HG02678 (cell line): ENCODE data around the gene PHC1.
"Not testable (repeated sequence)": the region's sequence is repeated elsewhere in the genome, so short reads cannot be mapped to it uniquely, and the experiment has no call there.

ENCODE experiments used
- ATAC-seq: cut with Tn5 transposase; IDR thresholded peaks from one replicate; pipeline ENCODE4 v1.9.1; 2021; ENCODE audit warnings: mild to moderate bottlenecking, moderate library complexity; ENCODE audit not compliant: unreplicated experiment

PHC1 gene

DNA sequence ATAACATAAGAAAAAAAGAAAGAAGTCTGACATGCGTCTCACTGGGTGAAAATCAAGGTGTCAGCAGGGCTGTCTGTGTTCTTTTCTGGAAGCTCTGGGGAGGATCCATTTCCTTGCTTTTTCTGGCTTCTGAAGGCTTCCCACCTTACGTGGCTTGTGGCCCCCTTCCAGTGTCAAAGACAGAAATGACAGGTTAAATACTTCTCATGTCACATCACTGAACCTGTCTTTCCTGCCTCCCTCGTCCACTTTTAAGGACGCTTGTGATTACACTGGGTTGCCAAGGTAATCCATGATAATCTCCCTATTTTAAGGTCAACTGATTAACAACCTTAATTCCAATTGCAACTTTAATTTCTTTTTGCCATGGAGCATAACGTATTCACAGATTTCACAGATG, 4.6 kb upstream of the PHC1 start:
- ATAC-seq = no peak

DNA sequence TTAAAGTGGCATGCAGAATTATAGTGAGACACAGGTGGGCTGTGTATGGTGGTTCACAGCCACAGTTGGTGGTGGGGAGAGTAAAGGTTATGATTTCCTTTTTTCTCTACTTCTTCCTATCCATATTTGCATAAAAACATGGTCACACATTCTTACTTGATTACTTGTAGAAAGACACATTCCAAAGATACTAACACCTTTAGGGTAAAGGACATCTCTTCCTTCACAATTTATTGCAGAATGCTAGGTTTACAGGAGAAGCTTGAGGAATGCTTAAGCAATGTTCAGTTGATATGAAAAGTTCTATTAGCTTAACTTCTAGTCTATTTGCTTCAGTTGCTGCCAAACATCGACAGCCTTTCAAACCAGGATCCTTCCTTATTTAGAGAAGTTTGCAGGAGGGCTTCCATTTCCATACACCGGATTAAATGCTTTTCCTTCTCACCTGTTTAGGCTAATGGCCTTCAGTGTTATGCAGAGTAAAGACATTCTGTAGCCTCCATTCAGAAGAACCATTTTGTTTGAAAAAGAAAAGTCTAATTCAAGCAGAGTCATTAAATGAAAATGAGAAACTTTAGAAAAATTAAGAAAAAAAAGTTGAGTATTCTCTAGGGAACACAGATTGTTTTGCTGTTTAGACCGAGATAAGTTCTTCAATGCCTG, 2.6 kb upstream of the PHC1 start:
- no peak for ATAC-seq

DNA sequence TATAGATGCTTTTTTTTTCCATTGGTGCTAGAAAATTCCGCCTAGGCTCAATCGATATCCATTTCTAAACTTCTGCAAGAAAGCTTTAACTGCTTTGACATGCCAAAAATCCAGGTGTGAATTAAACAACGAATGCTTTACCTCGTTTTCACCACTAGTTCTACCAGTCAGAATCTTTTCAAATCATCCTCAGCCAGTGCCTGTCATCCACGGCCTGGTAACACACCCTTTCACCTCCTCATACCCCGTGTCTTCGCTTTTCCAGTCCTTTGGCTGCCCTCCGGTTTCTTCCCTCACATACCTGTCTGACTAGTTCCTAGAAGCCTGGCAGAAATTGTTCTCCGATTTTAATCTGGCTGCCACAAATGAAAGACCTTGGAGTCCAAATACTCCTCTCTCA, 1.4 kb upstream of the PHC1 start:
- ATAC-seq = no peak

DNA sequence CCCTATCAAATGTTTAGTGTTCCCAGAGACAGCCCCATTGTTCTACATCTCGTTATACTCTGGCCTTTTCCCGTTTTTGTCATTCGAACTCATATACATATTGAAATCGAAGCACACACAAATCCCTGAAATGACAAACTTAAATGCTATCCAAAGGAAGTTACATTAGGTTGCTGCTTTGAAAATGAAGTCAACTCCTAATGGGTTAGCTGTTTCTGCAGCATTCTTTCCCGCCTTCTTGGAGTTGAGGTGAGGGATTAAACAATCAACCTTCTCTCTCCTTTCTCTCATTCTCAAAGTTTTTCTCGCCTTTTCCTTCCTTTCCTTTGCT, 642 bp upstream of the PHC1 start:
- no peak for ATAC-seq

DNA sequence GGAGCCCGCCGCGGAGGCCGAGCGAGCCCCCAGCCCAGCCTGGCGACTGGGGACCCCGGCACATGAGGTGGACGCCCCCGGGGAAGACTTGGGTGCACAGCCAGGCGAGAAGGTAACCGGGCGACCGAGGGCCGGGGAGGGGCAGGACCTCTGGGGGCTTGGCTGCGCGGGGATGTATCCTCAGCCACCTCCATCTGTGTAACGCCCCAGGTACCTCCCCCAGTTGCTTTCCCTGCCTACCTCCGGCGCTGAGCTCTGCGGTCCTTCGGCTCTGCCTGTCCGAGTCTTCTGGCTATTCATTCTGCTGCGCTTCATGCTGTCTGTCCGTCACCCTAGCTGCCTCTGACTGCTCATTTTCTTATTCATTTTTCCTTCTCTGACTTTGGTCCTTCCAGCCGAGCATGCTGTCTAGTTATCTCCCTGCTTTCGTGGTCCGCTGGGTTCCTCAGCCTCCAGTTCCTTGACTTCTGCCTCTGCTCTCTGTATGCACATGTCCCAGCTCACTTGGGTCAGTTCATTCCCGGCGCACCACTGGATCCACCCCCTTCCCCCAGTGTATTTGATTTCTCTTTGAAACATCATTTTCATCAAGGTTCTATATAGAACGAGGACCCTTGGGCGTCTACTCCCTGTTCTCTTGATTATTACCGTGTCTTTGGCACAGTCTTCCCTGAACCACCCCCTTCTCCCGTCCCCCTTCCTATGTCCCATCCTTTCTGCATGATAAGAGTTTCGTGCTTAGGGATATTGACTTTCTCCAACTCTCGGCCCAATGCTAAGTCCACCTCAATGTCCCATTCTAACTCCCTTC, 612 bp downstream of the PHC1 start:
- peak; percentile 74 for ATAC-seq

DNA sequence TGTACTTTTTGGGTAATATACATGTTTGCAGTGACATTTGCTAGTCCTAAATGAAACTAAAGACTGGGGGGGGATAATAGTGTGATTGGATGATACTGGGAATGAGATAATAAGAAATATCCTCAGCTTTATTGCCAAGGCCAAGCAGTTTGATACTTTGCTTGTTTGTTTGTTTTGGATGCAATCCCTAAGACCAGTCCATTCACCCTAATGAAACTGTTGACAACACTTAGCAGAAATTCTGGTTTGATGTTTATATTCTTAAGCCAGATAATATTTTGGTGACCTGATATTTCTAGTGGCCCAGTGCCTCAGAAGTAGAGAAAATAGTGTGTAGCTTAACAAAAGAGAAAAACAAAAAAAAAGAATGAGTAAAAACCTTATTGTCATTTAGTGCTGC, 1.8 kb downstream of the PHC1 start:
- no peak for ATAC-seq

DNA sequence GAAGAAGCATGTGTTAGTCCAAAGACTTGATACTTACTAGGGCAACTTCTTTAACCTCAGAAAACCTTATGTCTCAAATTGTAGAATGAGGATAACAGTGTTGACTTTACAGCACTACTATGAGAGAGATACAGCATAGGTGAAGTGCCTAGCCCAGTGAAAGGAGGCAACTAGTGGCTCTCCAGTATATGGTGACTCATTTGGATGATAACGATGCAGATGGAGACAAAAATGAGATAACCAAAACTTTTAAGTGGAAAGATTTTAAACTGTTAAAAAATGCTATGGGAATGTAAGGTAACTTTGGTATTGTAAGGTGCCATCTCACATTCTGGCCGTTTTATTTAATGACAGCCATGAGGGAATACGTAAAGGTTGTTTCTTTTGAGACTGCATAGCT, 2.7 kb downstream of the PHC1 start:
- no peak for ATAC-seq

DNA sequence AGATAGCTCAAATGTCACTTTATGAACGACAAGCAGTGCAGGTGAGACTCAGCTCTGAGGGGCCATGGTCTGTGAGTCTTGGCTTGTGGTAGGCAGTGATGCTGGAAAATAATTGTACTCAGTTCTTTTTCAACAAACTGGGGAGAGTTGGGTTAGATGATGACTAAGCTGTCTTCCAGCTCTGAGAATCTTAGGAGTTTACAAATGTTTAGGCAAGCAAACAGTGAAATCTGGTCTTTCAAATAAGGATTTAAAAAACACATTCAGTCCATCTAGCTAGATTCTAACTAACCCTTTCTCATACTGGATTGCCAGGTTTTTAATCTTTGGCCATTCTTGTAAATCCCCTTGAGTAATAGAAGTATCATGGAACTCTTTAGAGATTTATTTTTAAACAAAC, 3.4 kb downstream of the PHC1 start:
- no peak for ATAC-seq

DNA sequence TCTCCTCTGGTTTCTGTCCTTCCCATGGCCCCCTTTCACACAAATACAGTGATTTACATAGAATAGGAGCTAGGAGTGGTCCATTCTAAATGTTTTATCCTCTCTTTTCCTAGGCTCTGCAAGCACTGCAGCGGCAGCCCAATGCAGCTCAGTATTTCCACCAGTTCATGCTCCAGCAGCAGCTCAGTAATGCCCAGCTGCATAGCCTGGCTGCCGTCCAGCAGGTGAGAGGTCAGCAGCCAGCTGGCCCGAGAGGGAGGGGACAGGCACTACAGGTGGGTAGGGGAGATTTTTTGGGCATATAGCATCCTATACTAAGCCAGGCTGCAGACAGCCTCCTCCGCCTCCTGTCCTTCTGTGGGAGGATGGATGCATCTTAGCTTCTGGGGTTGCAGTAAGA, 5.3 kb downstream of the PHC1 start:
- not testable (repeated sequence) for ATAC-seq

DNA sequence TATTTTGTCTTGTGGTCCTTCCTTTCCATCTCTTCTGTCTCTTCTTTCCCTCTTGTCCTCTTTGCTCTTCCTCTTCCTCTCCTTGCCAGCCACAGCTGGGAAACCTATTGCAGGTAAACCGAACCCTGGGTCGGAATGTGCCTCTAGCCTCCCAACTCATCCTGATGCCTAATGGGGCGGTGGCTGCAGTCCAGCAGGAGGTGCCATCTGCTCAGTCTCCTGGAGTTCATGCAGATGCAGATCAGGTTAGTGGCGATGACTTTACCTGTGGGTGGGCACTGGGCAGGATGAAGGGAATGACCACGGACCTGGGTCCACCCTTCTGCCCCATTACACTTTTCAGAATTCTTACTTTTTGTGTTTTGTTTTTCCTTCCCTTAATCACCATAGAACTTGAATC, 8.2 kb downstream of the PHC1 start:
- ATAC-seq = no peak

DNA sequence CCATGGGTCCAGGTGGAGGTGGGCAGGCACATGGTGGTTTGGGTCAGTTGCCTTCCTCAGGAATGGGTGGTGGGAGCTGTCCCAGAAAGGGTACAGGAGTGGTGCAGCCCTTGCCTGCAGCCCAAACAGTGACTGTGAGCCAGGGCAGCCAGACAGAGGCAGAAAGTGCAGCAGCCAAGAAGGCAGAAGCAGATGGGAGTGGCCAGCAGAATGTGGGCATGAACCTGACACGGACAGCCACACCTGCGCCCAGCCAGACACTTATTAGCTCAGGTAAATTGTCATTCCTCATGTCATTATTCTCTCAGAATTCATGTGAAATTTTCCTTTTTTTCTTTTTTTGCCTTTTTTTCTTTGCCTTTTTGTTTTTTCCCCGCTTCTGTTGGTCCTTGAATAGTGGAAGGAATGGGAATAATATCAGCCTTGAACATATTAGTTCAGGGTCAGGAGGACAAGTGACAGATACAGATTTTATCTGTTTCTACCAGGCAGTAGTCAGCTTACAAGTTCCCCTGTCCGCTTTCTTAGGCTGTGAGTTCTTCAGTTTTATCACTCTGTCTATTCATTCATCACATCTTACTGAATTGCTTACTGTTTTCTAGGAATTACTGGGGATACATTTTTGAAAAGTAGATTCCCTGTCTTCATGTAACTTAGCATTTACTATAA, 16.5 kb downstream of the PHC1 start:
- not testable (repeated sequence) for ATAC-seq

DNA sequence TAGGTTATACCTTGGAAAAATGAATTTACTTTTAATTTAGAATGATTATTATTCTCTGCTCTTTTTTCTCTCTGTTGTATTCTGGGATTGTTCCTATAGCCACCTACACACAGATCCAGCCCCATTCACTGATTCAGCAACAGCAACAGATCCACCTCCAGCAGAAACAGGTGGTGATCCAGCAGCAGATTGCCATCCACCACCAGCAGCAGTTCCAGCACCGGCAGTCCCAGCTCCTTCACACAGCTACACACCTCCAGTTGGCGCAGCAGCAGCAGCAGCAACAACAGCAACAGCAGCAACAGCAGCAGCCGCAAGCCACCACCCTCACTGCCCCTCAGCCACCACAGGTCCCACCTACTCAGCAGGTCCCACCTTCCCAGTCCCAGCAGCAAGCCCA, 18.2 kb downstream of the PHC1 start:
- not testable (repeated sequence) for ATAC-seq

DNA sequence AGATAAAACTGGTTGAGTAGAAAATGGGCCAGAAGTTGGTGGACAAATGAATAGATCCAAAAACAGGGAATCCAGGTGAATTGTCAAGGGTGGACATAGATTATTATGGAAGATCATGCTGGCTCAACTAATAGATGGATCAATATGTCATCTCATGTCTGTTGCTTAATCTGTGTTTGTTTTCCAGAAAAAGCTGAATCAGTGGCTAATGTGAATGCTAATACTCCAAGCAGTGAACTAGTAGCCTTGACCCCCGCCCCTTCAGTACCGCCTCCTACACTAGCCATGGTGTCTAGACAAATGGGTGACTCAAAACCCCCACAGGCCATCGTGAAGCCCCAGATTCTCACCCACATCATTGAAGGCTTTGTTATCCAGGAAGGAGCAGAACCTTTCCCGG, 19.8 kb downstream of the PHC1 start:
- not testable (repeated sequence) for ATAC-seq

DNA sequence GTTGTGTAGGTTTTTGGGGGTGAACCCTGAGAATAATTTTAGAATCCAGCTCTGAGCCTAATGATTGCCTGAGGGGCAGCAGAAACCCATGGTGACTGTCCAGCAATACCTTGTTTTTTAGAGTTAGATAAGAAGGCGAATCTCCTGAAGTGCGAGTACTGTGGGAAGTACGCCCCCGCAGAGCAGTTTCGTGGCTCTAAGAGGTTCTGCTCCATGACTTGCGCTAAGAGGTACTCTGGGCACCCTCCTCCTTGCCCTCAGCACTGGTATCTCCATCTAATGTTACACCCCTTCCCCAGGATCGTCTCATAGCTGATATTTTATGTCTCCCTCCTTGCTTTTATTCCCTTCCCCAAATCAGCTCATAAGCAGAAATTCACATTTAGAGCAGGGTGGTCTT, 22.4 kb downstream of the PHC1 start:
- ATAC-seq = no peak

DNA sequence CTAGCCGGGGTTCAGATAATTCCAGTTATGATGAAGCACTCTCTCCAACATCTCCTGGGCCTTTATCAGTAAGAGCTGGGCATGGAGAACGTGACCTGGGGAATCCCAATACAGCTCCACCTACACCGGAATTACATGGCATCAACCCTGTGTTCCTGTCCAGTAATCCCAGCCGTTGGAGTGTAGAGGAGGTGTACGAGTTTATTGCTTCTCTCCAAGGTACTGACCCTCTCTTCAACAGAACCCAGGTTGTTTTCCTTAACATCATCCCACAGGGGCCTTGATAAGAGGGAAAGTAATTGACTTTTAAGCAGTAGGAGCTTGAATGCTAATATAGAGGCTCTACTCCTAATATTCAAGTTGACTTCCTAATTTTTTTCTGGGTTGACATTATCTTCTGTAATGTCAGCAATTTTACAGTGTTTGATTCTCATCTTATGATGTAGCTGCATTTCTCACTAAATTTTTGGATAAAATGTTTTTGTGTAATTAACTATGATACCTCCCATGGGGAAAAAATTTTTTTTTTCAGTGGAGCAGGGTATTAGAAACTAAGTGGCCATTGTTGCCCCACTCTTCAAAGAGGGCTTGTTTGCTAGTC, 23.6 kb downstream of the PHC1 start:
- ATAC-seq = not testable (repeated sequence)

DNA sequence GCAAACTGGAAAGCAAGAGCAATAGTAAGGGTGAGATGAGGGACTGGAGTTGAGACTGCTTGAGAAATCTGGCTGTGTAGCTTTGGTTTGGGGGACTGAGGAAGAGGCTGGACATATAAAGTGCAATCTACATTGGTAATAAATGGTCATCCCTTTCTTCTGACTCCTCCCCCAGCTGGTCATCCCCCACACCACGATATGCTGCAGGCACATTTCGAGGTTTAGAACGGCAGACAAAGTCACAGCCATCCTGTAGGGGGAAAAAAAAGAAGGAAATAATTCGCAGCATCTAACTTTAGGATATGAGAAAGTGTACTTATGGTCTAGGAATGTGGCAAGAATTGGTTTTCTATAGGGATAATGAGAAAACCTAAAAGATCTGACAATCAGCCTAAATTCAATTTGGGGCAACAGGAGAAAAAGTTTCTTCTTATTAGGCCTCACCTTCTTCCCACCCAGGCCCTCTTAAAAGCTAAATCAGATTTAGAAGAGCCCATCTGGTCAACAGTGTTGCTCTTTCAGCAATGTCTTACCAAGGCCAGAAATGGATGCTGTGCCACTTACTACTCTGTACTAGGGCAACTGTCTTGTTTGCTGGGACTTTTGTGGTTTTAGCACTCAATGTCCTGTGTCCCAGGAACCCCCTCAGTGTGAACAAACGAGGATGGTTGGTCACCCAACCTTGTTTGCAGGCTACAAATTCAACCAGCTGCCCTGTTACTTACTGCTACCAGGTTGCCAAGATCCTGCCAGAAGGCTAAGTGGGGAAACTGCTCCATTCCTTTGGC, 27.6 kb downstream of the PHC1 start:
- no peak for ATAC-seq

DNA sequence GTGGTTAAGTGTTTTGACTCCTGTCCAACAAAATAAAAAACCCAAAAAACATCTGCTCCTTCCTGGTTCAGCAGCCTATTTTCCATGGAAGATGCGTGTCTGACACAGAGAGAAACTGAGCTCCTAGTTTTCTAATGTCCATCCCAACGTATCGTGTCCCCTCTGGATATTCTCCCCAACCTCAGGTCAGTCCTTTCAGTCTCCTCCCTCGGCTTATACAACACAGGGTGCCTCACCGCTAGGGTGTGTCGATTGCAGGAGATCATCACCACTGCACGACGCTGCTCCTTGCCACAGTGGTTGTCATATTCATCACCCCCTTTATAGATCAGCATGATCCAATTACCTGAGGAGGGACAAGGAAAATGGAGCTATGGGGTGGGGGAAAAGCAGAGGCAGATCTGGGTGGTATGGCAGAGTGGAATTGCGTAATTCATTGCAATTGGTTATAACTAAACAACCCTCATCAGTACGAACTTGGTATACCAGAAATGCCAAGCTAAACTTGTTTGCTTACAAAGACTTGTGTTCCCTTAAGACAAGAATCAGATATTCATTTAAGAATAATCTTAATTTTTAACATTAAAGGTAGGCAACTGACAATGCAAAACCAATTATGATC, 29.4 kb downstream of the PHC1 start:
- ATAC-seq = no peak

DNA sequence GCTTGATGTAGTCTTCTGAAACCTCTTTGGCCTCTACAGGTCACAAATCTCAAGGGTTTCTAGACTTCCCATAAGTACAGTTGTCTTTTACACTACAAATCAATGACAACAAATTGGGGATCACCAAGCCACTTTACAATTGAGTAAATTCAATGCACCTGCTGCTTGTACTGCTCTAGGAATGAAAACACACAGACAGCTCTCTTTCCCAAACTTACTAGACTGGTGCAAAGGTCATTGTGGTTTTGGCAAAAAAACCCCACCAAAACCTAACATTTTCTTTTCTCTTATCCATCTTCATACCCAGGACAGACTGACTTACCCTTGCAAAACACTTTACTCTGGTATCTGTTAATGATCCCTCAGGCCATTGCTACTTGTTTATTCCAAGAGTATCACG, 32.4 kb downstream of the PHC1 start:
- no peak for ATAC-seq

DNA sequence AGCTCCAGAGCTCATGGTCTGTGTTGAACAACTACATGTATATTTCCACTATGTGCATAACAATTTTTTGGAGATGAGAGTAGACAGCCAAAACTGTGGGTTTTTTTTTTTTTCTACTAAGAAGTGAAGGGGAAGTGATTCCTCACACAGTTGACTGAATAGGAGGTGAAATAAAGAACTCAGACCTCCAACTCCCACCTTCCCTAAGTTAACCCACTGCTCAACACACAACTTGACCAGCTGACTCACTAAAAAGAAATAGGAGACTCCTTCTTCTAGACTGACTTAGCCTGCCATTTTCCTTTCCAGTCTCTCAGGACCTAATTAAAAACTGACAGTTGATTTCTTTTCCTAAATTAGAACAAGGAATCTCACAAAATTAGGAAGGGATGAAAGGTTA, 33.4 kb downstream of the PHC1 start:
- no peak for ATAC-seq

DNA sequence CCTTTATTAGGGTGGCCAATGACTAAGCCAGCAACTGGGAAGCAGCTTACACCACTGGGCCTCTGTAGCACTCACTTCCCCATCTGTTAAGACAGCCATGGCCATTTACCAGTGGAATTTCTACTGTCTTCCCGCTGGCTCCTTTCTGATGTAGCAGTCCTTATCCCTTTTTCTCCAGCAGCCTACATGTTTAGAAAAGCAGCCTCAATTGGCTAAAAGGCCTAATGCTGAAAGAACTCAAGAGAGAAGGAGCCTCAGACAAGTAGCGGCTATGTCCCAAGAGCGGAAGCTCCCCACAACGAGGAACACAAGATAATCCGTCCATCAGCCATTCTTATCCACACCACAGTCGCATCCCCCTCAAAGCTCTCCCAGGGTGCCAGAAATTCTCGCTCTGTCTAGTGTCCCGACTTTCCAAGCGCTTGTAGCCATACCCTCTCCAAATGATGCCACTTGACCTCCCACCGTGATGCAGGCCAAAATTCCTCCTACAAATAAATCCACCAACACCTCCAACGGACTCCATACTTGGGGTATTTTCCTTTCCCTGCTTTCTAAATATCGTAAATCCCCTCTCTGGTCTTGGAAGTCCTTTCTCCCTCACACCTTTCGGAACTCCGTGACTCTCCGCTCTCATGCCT, 34.5 kb downstream of the PHC1 start:
- ATAC-seq = no peak
